HepG2 (cell line): ENCODE measurements around the gene TRIM5. TPM values are rescaled to one million over a fixed set of nuclear protein-coding genes. Genes with fewer than 3 reads are reported as not detected.

Experiments used
- ATAC-seq: fragments of 200-7000 bp; cut with Tn5 transposase; 3 replicates; pipeline ENCODE4 v1.9.1; 2020; ENCODE audit warnings: mild to moderate bottlenecking, moderate library complexity
- BruUV-seq: library from RNA; stranded (reverse); fragments of 400-500 nt; replicated peaks from 2 replicates; lab custom pipeline; 2021; lab: Mats Ljungman, UMichigan
- CTCF ChIA-PET: fragments of 300-600 bp; formaldehyde crosslinking; extraction: SDS; loops from one replicate; lab custom pipeline; 2021; ENCODE audit warnings: low total read pairs, inconsistent platforms, low intra/inter-chr PET ratio; lab: Yijun Ruan, JAX
- POLR2A ChIA-PET: fragments of 350-600 bp; sonication (Branson Sonifier 250); formaldehyde crosslinking; loops from one replicate; lab custom pipeline; 2020; ENCODE audit warnings: antibody characterized with exemption, inconsistent platforms; lab: Yijun Ruan, JAX
- DNase-seq: peaks from one replicate; pipeline ENCODE4 v3.0.0-alpha.2; 2015; ENCODE audit warnings: low spot score
- FAIRE-seq: peaks from 3 replicates; lab custom pipeline; 2011; peaks lifted over from hg19 to GRCh38; lab: Jason Lieb, UNC
- H2AFZ ChIP-seq: one replicate; pipeline ENCODE4 v1.6.1; 2011; ENCODE audit warnings: low read length, inconsistent platforms
- H3K27ac ChIP-seq: fragments of 300-600 bp; 3 replicates; pipeline ENCODE4 v1.8.0; 2011; ENCODE audit warnings: mixed run types, mild to moderate bottlenecking, mixed read lengths, low read length, inconsistent platforms; ENCODE audit not compliant: insufficient read depth; ENCODE audit errors: extremely low read length
- H3K27me3 ChIP-seq, 2 experiments: fragments of 200-600 bp in 1 of 2; 2 replicates in 1 of 2; 3 replicates in 1 of 2; pipeline versions ENCODE4 v1.6.0 to v1.8.0; 2011; ENCODE audit warnings: low read length in 2 of 2, mild to moderate bottlenecking in 2 of 2, moderate library complexity in 2 of 2, inconsistent platforms in 1 of 2; ENCODE audit not compliant: insufficient read depth in 2 of 2, control insufficient read depth in 1 of 2
- H3K36me3 ChIP-seq, 2 experiments: fragments of 200-600 bp in 1 of 2; replicated peaks in 1 of 2; 2 replicates in 1 of 2; 3 replicates in 1 of 2; pipeline versions ENCODE4 v1.5.1 to v1.8.0; 2011; ENCODE audit warnings: low read length in 2 of 2, inconsistent platforms in 1 of 2; ENCODE audit not compliant: insufficient read depth in 2 of 2, control insufficient read depth in 1 of 2
- H3K4me1 ChIP-seq: 2 replicates; pipeline ENCODE4 v1.5.1; 2012; ENCODE audit warnings: low read length, inconsistent platforms; ENCODE audit not compliant: insufficient read depth
- H3K4me2 ChIP-seq: 2 replicates; pipeline ENCODE4 v1.6.0; 2011; ENCODE audit warnings: low read depth, low read length, inconsistent platforms
- H3K4me3 ChIP-seq, 3 experiments: fragments of 200-600 bp in 1 of 3; sonication (generic), shearing (Covaris generic) in 1 of 3; replicated peaks in 1 of 3; 2 replicates each; pipeline ENCODE4 v1.5.1; 2011 to 2016; ENCODE audit warnings: low read length in 3 of 3, inconsistent platforms in 2 of 3, low read depth in 2 of 3, mild to moderate bottlenecking in 2 of 3, control low read depth in 1 of 3, mixed read lengths in 1 of 3; ENCODE audit not compliant: insufficient read depth in 1 of 3
- H3K79me2 ChIP-seq: one replicate; pipeline ENCODE4 v1.6.1; 2011; ENCODE audit warnings: low read length, inconsistent platforms; ENCODE audit not compliant: insufficient read depth
- H3K9ac ChIP-seq: 2 replicates; pipeline ENCODE4 v1.6.0; 2011; ENCODE audit warnings: mild to moderate bottlenecking, low read depth, low read length, inconsistent platforms; ENCODE audit not compliant: insufficient read depth
- H3K9me3 ChIP-seq: 2 replicates; pipeline ENCODE4 v1.5.1; 2012; ENCODE audit warnings: mild to moderate bottlenecking, low read length
- H4K20me1 ChIP-seq: 2 replicates; pipeline ENCODE4 v1.6.0; 2011; ENCODE audit warnings: inconsistent platforms, mild to moderate bottlenecking, low read length, moderate library complexity; ENCODE audit not compliant: insufficient read depth
- AKAP8 ChIP-seq: sonication (generic); formaldehyde crosslinking; IDR thresholded peaks from 2 replicates; pipeline ENCODE4 v1.5.1; 2020; ENCODE audit warnings: mild to moderate bottlenecking, missing genetic modification reagents
- ARHGAP35 ChIP-seq: sonication (generic); formaldehyde crosslinking; IDR thresholded peaks from 2 replicates; pipeline ENCODE4 v1.9.0; 2022; ENCODE audit warnings: mild to moderate bottlenecking, inconsistent platforms, moderate library complexity, missing genetic modification reagents, borderline replicate concordance
- GABPA ChIP-seq, 2 experiments: IDR thresholded peaks; 2 replicates each; pipeline ENCODE4 v1.6.1; 2011 to 2016; ENCODE audit warnings: low read depth in 2 of 2, low read length in 1 of 2, missing biosample characterization in 1 of 2, missing genetic modification characterization in 1 of 2
- GABPB1 ChIP-seq: IDR thresholded peaks from 2 replicates; pipeline ENCODE4 v1.6.1; 2016; ENCODE audit warnings: mild to moderate bottlenecking, missing genetic modification reagents, moderate library complexity, missing compliant biosample characterization
- ISX ChIP-seq: sonication (generic); formaldehyde crosslinking; conservative IDR thresholded peaks from 2 replicates; pipeline ENCODE4 v1.5.0; 2020; ENCODE audit warnings: missing genetic modification reagents
- ZNF225 ChIP-seq: sonication (generic); formaldehyde crosslinking; IDR thresholded peaks from 2 replicates; pipeline ENCODE4 v1.4.0; 2020; ENCODE audit warnings: mild to moderate bottlenecking, missing genetic modification reagents
- ZNF788 ChIP-seq: sonication (generic); formaldehyde crosslinking; IDR thresholded peaks from 2 replicates; pipeline ENCODE4 v1.5.0; 2020; ENCODE audit warnings: mild to moderate bottlenecking, missing genetic modification reagents, borderline replicate concordance
- WGBS: methylation state at CpG from one replicate; pipeline ENCODE4 v1.1.6; 2017; ENCODE audit warnings: low lambda C conversion rate; 5-methylcytosine and 5-hydroxymethylcytosine counted together
- in situ Hi-C: cut with HindIII; loops from 2 replicates; pipeline ENCODE4 v1.10.0; 2017; ENCODE audit warnings: low pct_unique_long_range_greater_than_20kb; ENCODE audit not compliant: extremely low pct_ligation_motif_present
- intact Hi-C: fragments of 100-400 bp; cut with micrococcal nuclease; formaldehyde crosslinking; loops from one replicate; pipeline ENCODE4 v1.10.0; 2022; ENCODE audit not compliant: unreplicated experiment
- polyA plus RNA-seq, 8 experiments: library from polyadenylated mRNA; depleted of rRNA in 3 of 8; stranded (reverse) in 7 of 8; unstranded in 1 of 8; fragments of >200 nt; fragmentation: Illumina TruSeq in 4 of 8; extraction: Trizol in 4 of 8; gene quantifications; 2 replicates each; pipeline versions ENCODE4 v1.2.1 to v1.2.3, GENCODE V29; 2011 to 2016; ENCODE audit warnings: low read depth in 4 of 8, missing spikeins in 1 of 8, mixed read lengths in 1 of 8; ENCODE audit not compliant: insufficient read depth in 1 of 8
- total RNA-seq, 5 experiments: library from RNA; depleted of rRNA; stranded (reverse); fragments of >200 nt; fragmentation: Illumina TruSeq; extraction: Trizol; gene quantifications; 2 replicates each; pipeline ENCODE4 v1.2.3, GENCODE V29; 2016; ENCODE audit warnings: low read depth in 1 of 5
- TF ChIP-seq, protein P1 (sequence below): sonication (generic); formaldehyde crosslinking; IDR thresholded peaks from 2 replicates; pipeline ENCODE4 v1.4.0; 2020; ENCODE audit warnings: missing genetic modification reagents, borderline replicate concordance
- TF ChIP-seq, protein P2 (sequence below), 2 experiments: IDR thresholded peaks; 2 replicates each; pipeline ENCODE4 v1.6.1; 2011 to 2012; ENCODE audit warnings: low read length in 2 of 2, borderline replicate concordance in 1 of 2, low read depth in 1 of 2, mild to moderate bottlenecking in 1 of 2, moderate library complexity in 1 of 2
- TF ChIP-seq, protein P3 (sequence below): sonication (generic); formaldehyde crosslinking; IDR thresholded peaks from 2 replicates; pipeline ENCODE4 v1.5.0; 2020; ENCODE audit warnings: mild to moderate bottlenecking, missing genetic modification reagents
- TF ChIP-seq, protein P4 (sequence below): sonication (generic); formaldehyde crosslinking; IDR thresholded peaks from 2 replicates; pipeline ENCODE4 v1.4.0; 2020; ENCODE audit warnings: missing genetic modification reagents

The TRIM5 gene
- total and polyA plus RNA-seq, 2 of the 13 experiments (the other 11 are each of a cell fraction or from before 2014, with no cell fraction given): 7.8 to 13.1 TPM

DNA sequence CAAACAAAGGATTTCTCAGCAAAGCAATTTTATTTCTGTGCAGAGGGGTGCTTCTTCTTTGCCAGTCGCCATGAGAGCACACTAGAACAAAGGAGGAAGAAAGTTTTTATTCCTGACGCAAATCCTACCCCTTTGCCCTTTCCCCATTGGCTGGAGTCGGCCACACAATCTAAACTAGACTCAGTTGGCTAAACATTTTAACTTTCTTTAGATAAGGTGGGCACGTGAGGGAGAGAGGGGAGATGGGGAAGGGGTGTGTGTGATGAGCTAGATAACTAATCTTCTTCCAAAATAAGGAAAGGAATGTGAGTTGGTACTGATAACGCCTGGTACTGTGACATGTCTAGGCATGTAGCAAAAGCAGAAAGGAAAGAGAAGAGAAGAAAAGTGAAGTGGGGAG lies 5.3 kb upstream of the TRIM5 start:
- H3K4me2 ChIP-seq: no peak overlapping the region
- intact Hi-C loops (no loop called here), in situ Hi-C loops (no loop called here)
- ChIA-PET POLR2A (no interaction called here), CTCF (no interaction called here)
- H3K4me1 ChIP-seq: no peaks in the 10 kb centered on the region
- no peak overlapping the region for H3K9ac ChIP-seq
- no peak overlapping the region for H2AFZ ChIP-seq
- H3K27me3 ChIP-seq: no peaks in the 10 kb centered on the region; a peak in 1 of 5 replicates
- H3K4me3 ChIP-seq: no peak overlapping the region
- 57% methylated on average over 5 of the region's 5 CpGs for WGBS
- DNase-seq (no peak), ATAC-seq (no peak), FAIRE-seq (no peak)
- no peak overlapping the region for H3K27ac ChIP-seq
- H3K9me3 ChIP-seq: no peaks in the 10 kb centered on the region
- no TSS peak for BruUV-seq
- no peaks in the 10 kb centered on the region for H3K36me3 ChIP-seq
- H3K79me2 ChIP-seq: no peaks in the 10 kb centered on the region
- H4K20me1 ChIP-seq: no peaks in the 10 kb centered on the region
- TF ChIP-seq ARHGAP35 (no peak), ZNF225 (CRISPR knock-in tag) (no peak), GABPA (IDR thresholded peaks at IDR 0.05; ENCODE audit: low read depth, low read length) (no peak), GABPA (CRISPR knock-in tag; IDR thresholded peaks at IDR 0.05; ENCODE audit: low read depth) (no peak), ISX (CRISPR knock-in tag) (no peak), AKAP8 (CRISPR knock-in tag) (no peak), ZNF788 (CRISPR knock-in tag) (no peak), GABPB1 (CRISPR knock-in tag) (no peak)
- TF ChIP-seq, protein P1, sequence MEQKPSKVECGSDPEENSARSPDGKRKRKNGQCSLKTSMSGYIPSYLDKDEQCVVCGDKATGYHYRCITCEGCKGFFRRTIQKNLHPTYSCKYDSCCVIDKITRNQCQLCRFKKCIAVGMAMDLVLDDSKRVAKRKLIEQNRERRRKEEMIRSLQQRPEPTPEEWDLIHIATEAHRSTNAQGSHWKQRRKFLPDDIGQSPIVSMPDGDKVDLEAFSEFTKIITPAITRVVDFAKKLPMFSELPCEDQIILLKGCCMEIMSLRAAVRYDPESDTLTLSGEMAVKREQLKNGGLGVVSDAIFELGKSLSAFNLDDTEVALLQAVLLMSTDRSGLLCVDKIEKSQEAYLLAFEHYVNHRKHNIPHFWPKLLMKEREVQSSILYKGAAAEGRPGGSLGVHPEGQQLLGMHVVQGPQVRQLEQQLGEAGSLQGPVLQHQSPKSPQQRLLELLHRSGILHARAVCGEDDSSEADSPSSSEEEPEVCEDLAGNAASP (CRISPR knock-in tag): no peak
- TF ChIP-seq, protein P2, sequence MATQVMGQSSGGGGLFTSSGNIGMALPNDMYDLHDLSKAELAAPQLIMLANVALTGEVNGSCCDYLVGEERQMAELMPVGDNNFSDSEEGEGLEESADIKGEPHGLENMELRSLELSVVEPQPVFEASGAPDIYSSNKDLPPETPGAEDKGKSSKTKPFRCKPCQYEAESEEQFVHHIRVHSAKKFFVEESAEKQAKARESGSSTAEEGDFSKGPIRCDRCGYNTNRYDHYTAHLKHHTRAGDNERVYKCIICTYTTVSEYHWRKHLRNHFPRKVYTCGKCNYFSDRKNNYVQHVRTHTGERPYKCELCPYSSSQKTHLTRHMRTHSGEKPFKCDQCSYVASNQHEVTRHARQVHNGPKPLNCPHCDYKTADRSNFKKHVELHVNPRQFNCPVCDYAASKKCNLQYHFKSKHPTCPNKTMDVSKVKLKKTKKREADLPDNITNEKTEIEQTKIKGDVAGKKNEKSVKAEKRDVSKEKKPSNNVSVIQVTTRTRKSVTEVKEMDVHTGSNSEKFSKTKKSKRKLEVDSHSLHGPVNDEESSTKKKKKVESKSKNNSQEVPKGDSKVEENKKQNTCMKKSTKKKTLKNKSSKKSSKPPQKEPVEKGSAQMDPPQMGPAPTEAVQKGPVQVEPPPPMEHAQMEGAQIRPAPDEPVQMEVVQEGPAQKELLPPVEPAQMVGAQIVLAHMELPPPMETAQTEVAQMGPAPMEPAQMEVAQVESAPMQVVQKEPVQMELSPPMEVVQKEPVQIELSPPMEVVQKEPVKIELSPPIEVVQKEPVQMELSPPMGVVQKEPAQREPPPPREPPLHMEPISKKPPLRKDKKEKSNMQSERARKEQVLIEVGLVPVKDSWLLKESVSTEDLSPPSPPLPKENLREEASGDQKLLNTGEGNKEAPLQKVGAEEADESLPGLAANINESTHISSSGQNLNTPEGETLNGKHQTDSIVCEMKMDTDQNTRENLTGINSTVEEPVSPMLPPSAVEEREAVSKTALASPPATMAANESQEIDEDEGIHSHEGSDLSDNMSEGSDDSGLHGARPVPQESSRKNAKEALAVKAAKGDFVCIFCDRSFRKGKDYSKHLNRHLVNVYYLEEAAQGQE (IDR thresholded peaks at IDR 0.05; ENCODE audit: borderline replicate concordance in 1 of 2, low read depth in 1 of 2, low read length in 2 of 2): no peak
- TF ChIP-seq, protein P3, sequence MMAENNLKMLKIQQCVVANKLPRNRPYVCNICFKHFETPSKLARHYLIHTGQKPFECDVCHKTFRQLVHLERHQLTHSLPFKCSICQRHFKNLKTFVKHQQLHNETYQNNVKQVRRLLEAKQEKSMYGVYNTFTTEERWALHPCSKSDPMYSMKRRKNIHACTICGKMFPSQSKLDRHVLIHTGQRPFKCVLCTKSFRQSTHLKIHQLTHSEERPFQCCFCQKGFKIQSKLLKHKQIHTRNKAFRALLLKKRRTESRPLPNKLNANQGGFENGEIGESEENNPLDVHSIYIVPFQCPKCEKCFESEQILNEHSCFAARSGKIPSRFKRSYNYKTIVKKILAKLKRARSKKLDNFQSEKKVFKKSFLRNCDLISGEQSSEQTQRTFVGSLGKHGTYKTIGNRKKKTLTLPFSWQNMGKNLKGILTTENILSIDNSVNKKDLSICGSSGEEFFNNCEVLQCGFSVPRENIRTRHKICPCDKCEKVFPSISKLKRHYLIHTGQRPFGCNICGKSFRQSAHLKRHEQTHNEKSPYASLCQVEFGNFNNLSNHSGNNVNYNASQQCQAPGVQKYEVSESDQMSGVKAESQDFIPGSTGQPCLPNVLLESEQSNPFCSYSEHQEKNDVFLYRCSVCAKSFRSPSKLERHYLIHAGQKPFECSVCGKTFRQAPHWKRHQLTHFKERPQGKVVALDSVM (CRISPR knock-in tag): no peak
- TF ChIP-seq, protein P4, sequence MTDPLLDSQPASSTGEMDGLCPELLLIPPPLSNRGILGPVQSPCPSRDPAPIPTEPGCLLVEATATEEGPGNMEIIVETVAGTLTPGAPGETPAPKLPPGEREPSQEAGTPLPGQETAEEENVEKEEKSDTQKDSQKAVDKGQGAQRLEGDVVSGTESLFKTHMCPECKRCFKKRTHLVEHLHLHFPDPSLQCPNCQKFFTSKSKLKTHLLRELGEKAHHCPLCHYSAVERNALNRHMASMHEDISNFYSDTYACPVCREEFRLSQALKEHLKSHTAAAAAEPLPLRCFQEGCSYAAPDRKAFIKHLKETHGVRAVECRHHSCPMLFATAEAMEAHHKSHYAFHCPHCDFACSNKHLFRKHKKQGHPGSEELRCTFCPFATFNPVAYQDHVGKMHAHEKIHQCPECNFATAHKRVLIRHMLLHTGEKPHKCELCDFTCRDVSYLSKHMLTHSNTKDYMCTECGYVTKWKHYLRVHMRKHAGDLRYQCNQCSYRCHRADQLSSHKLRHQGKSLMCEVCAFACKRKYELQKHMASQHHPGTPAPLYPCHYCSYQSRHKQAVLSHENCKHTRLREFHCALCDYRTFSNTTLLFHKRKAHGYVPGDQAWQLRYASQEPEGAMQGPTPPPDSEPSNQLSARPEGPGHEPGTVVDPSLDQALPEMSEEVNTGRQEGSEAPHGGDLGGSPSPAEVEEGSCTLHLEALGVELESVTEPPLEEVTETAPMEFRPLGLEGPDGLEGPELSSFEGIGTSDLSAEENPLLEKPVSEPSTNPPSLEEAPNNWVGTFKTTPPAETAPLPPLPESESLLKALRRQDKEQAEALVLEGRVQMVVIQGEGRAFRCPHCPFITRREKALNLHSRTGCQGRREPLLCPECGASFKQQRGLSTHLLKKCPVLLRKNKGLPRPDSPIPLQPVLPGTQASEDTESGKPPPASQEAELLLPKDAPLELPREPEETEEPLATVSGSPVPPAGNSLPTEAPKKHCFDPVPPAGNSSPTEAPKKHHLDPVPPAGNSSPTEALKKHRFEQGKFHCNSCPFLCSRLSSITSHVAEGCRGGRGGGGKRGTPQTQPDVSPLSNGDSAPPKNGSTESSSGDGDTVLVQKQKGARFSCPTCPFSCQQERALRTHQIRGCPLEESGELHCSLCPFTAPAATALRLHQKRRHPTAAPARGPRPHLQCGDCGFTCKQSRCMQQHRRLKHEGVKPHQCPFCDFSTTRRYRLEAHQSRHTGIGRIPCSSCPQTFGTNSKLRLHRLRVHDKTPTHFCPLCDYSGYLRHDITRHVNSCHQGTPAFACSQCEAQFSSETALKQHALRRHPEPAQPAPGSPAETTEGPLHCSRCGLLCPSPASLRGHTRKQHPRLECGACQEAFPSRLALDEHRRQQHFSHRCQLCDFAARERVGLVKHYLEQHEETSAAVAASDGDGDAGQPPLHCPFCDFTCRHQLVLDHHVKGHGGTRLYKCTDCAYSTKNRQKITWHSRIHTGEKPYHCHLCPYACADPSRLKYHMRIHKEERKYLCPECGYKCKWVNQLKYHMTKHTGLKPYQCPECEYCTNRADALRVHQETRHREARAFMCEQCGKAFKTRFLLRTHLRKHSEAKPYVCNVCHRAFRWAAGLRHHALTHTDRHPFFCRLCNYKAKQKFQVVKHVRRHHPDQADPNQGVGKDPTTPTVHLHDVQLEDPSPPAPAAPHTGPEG (CRISPR knock-in tag): no peak
